Measurements from ENCODE around the gene CHRNB2.

DNA sequence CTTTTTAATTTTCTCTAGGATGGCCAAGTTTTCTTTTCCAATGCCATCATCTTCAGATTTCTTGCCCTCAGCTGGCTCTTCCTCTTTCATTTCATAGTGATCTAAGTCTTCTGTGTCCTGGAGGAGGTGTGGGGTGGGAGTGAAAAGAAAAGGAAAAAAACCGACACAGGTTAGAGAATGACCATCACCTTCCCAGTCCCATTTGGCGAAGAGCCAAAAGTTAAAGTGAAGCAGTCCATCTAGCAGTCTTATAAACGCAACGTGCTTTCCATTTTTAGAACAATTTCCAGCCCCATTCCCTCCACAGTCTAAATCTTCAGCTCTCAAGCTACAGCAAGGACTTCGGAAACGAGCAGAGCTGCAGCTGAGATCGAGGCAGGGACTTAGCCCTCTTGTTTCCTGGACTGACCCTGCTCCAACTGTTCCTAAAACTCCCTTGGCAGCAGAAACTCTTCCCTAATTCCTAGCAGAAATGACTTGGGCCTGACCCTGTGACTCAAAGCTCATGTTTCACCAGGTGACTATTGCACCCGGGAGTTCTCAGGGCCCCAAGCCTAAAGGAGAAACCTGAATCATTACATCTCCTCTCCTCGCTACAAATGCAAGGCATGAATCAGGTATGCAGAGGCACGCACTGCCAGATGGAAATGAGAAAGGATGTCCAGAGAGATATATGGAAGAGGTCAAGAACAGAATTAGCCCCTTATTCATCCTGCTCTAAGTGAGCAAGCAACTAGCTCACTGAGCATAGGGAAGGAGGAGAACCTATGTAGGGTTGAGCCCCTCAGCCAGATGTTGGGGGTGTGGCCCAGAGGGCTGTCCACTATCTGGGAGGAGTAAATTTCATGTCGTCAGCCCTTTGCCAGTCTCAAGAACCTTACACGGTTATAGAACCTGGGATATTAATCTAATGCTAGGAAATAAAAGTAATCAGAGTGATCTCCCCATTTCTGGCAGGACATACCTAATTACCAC lies 14.2 kb upstream of the CHRNB2 start:
- TF ChIP-seq, protein P1, sequence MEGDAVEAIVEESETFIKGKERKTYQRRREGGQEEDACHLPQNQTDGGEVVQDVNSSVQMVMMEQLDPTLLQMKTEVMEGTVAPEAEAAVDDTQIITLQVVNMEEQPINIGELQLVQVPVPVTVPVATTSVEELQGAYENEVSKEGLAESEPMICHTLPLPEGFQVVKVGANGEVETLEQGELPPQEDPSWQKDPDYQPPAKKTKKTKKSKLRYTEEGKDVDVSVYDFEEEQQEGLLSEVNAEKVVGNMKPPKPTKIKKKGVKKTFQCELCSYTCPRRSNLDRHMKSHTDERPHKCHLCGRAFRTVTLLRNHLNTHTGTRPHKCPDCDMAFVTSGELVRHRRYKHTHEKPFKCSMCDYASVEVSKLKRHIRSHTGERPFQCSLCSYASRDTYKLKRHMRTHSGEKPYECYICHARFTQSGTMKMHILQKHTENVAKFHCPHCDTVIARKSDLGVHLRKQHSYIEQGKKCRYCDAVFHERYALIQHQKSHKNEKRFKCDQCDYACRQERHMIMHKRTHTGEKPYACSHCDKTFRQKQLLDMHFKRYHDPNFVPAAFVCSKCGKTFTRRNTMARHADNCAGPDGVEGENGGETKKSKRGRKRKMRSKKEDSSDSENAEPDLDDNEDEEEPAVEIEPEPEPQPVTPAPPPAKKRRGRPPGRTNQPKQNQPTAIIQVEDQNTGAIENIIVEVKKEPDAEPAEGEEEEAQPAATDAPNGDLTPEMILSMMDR (IDR thresholded peaks at IDR 0.05), result no peak
- TF ChIP-seq POLR2A (IDR thresholded peaks at IDR 0.05) (no peak), EP300 (IDR thresholded peaks at IDR 0.05) (no peak)

All from tibial nerve (tissue), 4 donors.